Measurements from ENCODE around the gene MUC6. TPM values are rescaled to one million over a fixed set of nuclear protein-coding genes. Genes with fewer than 3 reads are reported as not detected.

Gene MUC6
- total RNA-seq, 2 experiments from 2014 or later, result not detected

DNA sequence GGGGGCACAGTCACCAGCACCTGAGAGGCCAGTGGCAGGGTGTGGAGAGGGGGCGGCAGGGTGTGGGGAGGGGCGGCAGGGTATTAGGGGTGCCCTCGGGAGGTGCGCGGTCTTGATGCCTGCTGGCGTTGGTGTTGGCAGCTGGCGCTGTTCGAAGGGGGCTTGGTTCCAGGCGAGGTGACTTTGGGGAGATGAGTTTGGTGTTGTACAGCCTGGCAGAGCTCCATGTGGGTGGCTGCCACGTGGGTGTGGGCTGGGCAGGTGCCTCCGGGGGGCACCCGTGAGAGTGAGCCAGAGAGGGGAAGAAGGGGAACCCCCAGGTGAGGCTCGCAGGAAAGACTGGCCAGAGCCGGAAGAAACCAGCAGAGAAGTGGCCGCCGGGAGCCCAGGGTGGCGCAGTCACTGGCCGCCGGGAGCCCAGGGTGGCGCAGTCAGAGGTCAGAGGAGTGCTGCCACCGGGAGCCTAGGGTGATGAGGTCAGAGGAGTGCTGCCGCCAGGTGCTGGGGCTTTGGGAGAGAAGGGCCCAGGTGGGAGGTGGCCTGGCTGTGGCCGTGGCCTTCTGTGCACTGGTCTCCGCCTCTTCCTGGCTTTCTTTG lies 44.7 kb downstream of the MUC6 start:
- no peaks in the 10 kb centered on the region for H3K27me3 Mint-ChIP-seq
- POLR2A ChIA-PET, result no interaction called here
- no peaks in the 10 kb centered on the region for H3K9me3 Mint-ChIP-seq (ENCODE audit: low read depth)
- H3K36me3 Mint-ChIP-seq (ENCODE audit: low read depth), result peaks cover 27% of the 10 kb centered on the region
- H3K4me1 Mint-ChIP-seq, result peaks cover 11% of the 10 kb centered on the region
- CTCF ChIA-PET, result no interaction called here
- ATAC-seq, result no peak
- no peak overlapping the region for H3K4me3 Mint-ChIP-seq
- no peak overlapping the region for H3K27ac Mint-ChIP-seq
- DNase-seq, result no peak
- intact Hi-C loops (cut with DNase I, micrococcal nuclease), result no loop called here

DNA sequence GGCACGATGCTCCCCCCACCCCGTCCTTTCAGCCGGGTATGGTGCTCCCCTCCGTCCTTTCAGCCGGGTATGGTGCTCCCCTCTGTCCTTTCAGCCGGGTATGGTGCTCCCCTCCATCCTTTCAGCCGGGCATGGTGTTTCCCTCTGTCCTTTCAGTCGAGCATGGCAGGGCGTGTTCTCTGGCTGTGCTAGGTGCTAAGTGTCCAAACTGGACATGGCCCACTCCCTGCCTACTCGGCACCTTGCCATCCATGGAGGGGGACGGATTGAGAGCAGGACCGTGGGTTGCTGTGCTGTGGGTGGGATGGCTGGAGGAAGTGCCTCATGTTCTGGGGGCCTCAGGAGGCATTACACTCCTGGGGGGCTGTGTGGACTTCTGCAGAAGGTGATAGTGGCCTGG lies 45.5 kb downstream of the MUC6 start:
- no peak for DNase-seq
- no peaks in the 10 kb centered on the region for H3K9me3 Mint-ChIP-seq (ENCODE audit: low read depth)
- H3K36me3 Mint-ChIP-seq (ENCODE audit: low read depth), result peaks cover 25% of the 10 kb centered on the region
- intact Hi-C loops (cut with DNase I, micrococcal nuclease), result no loop called here
- no peaks in the 10 kb centered on the region for H3K27me3 Mint-ChIP-seq
- H3K4me1 Mint-ChIP-seq, result peaks cover 6% of the 10 kb centered on the region
- H3K4me3 Mint-ChIP-seq, result no peak overlapping the region
- ATAC-seq, result no peak
- H3K27ac Mint-ChIP-seq, result no peak overlapping the region
- CTCF ChIA-PET, result no interaction called here
- POLR2A ChIA-PET, result no interaction called here

DNA sequence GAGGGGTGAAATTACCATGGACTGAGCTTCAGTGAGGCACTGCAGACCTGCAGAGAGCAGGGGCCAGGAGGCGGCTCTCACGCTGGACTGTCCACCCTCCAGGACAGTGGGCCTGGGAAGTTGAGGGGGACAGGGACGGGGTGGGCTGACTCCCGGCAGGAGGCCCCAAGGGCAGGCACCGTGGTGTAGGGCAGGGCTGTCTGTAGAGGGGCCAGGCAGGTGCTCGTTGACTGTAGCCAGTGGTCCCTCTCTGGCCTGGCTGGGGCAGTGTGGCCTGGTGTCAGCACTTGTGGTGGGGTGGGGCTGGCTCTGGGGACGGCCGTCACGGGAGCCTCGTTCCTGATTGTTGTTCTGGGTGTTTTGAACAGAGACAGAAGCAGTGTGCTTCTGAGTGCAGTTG lies 46.4 kb downstream of the MUC6 start:
- peaks cover 26% of the 10 kb centered on the region for H3K36me3 Mint-ChIP-seq (ENCODE audit: low read depth)
- intact Hi-C loops (cut with DNase I, micrococcal nuclease), result no loop called here
- DNase-seq, result no peak
- H3K27ac Mint-ChIP-seq, result no peak overlapping the region
- no peaks in the 10 kb centered on the region for H3K27me3 Mint-ChIP-seq
- CTCF ChIA-PET, result no interaction called here
- peaks cover 1% of the 10 kb centered on the region for H3K4me1 Mint-ChIP-seq
- no peaks in the 10 kb centered on the region for H3K9me3 Mint-ChIP-seq (ENCODE audit: low read depth)
- POLR2A ChIA-PET, result no interaction called here
- no peak overlapping the region for H3K4me3 Mint-ChIP-seq
- no peak for ATAC-seq

DNA sequence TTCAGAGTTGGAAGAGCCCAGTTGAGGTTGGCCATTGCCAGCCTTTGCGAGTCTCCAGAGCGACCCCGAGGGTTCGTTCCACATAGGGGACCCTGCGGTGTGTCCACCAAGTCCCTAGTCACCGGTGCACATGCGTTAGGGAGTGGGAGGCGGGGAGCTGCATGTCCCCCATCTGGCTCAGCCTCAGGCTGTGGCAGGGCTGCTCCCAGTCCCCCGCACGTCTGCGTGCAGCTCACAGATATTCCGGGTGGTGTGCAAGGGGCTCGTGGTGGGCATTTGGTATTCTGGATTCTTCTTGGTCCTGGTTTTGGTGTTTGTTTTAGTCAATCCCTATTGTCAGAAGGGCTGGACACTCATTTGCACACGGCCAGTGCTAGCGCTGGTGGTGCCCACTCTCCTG lies 48.8 kb downstream of the MUC6 start:
- Mint-ChIP-seq H3K9me3 (ENCODE audit: low read depth) (no peaks in the 10 kb centered on the region), H3K27me3 (no peaks in the 10 kb centered on the region), H3K4me1 (no peaks in the 10 kb centered on the region), H3K4me3 (no peak overlapping the region), H3K27ac (no peak overlapping the region), H3K36me3 (ENCODE audit: low read depth) (peaks cover 24% of the 10 kb centered on the region)
- no peak for DNase-seq
- ATAC-seq, result no peak
- CTCF ChIA-PET, result no interaction called here
- POLR2A ChIA-PET, result interaction anchor here (0.7 kb wide), 1 partner anchor 9 kb away, joined by 9 read pairs; no protein-coding TSS in a partner anchor
- intact Hi-C loops (cut with DNase I, micrococcal nuclease), result no loop called here

DNA sequence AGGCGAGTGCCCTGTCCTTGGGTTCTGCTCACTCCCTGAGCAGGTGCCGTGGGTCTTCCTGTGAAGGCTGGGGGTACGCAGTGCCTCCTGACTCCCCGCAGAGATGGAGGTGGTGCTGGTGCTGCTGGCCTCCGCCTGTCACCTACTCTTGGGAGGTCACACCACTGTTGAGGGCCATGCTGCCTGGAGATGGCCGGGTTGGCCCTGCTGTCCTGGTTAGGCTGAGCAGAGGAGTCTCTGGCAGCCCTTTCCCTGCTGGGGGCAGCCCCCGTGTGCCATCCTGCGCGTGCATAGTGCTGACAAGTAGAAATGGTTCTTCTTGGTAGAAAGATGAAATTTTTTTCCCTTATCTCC lies 49.6 kb downstream of the MUC6 start:
- no peak for ATAC-seq
- Mint-ChIP-seq H3K27me3 (no peaks in the 10 kb centered on the region), H3K4me3 (no peak overlapping the region), H3K36me3 (ENCODE audit: low read depth) (peaks cover 21% of the 10 kb centered on the region), H3K27ac (no peak overlapping the region), H3K4me1 (no peaks in the 10 kb centered on the region), H3K9me3 (ENCODE audit: low read depth) (no peaks in the 10 kb centered on the region)
- CTCF ChIA-PET, result no interaction called here
- intact Hi-C loops (cut with DNase I, micrococcal nuclease), result no loop called here
- no peak for DNase-seq
- POLR2A ChIA-PET, result no interaction called here

DNA sequence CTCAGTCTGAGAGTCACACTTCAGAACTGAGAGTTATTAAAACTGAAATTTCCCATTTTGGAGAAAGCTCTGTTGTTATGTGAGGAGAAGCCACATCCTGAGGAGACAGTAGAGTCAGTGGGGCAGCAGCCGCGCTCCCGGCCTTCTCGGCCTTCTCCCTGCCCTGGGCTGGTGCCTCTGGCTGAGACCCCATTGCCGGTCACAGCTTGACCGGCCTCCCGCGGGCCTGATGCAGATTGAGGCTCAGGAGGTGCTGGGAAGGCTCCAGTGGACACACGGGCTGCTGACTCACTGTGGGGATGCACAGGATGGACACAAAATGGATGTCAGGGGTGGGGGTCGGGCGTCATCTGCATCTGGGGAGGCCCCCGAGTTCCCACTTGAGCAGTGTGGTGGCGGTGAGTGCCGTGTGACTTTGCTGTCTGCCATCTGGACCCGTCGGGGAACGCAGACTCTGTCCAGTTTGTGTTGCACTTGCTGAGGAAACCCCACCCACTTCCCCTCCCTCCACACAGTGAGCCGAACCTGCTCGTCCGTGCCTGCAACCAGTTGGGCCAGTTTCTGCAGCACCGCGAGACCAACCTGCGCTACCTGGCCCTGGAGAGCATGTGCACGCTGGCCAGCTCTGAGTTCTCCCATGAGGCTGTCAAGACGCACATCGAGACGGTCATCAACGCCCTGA lies 50.1 kb downstream of the MUC6 start:
- ChIA-PET POLR2A (no interaction called here), CTCF (no interaction called here)
- no peak for DNase-seq
- Mint-ChIP-seq H3K27ac (no peak overlapping the region), H3K4me1 (no peaks in the 10 kb centered on the region), H3K27me3 (no peaks in the 10 kb centered on the region), H3K4me3 (no peak overlapping the region), H3K36me3 (ENCODE audit: low read depth) (peaks cover 21% of the 10 kb centered on the region), H3K9me3 (ENCODE audit: low read depth) (no peaks in the 10 kb centered on the region)
- no peak for ATAC-seq
- intact Hi-C loops (cut with DNase I, micrococcal nuclease), result no loop called here

DNA sequence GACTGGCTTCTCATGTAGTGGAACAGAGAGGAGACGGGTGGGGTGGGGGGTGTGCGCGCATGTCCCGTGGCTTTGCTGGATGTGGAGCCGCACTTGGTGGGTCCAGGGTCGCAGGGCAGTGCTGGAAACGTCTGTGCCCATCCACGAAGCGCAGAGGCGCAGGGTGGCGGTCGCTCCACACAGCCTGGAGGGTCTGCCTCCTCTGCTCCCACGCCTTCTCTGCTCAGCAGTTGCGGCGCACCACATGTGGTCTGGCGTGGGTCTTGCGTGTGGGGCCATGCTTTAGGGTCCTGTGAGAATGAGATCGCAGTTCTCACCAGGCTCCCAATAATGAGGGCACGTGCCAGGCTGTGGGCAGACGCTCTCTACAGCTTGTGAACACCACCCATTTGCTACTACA lies 50.7 kb downstream of the MUC6 start:
- H3K36me3 Mint-ChIP-seq (ENCODE audit: low read depth), result peaks cover 21% of the 10 kb centered on the region
- ATAC-seq (no peak), DNase-seq (no peak)
- ChIA-PET POLR2A (no interaction called here), CTCF (no interaction called here)
- no peaks in the 10 kb centered on the region for H3K4me1 Mint-ChIP-seq
- H3K4me3 Mint-ChIP-seq, result no peak overlapping the region
- H3K27ac Mint-ChIP-seq, result no peak overlapping the region
- no peaks in the 10 kb centered on the region for H3K9me3 Mint-ChIP-seq (ENCODE audit: low read depth)
- intact Hi-C loops (cut with DNase I, micrococcal nuclease), result no loop called here
- H3K27me3 Mint-ChIP-seq, result no peaks in the 10 kb centered on the region

DNA sequence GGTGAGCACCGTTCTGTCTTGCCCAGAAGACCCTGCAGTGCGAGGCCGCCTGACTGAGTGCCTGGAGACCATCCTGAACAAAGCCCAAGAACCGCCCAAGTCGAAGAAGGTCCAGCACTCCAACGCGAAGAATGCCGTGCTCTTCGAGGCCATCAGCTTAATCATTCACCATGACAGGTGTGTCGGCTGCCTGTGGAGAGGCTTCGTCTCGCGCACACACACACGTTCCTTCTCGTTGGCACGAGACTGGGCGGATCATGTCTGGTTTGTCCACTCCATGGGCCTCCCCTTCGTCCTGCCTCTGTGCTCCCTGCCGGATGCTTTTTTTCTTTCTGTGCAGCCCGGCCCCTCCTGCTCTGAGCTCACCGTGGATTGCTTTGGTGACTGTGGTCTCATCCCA lies 51.1 kb downstream of the MUC6 start:
- Mint-ChIP-seq H3K4me1 (no peaks in the 10 kb centered on the region), H3K27ac (no peak overlapping the region), H3K27me3 (no peaks in the 10 kb centered on the region), H3K36me3 (ENCODE audit: low read depth) (peaks cover 21% of the 10 kb centered on the region), H3K9me3 (ENCODE audit: low read depth) (no peaks in the 10 kb centered on the region), H3K4me3 (no peak overlapping the region)
- intact Hi-C loops (cut with DNase I, micrococcal nuclease), result no loop called here
- ChIA-PET POLR2A (no interaction called here), CTCF (no interaction called here)
- no peak for DNase-seq
- no peak for ATAC-seq

DNA sequence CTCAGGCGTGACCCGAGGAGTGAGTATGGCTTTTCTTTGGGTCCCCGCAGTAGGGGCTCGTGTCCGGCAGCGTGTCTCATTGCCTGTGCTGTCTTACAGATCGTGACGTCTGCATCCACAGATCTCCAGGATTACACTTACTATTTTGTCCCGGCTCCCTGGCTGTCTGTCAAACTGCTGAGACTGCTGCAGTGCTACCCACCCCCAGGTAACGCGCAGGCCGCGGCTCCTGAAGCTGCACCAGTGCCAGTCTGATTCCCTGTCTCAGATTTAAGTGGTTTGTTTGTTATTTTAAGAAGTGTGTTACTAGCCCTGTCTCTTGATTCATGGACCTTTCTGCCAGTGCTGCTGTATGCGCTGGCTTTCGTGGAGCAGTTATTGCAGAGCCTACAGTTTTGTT lies 52.0 kb downstream of the MUC6 start:
- peaks cover 21% of the 10 kb centered on the region for H3K36me3 Mint-ChIP-seq (ENCODE audit: low read depth)
- POLR2A ChIA-PET, result no interaction called here

DNA sequence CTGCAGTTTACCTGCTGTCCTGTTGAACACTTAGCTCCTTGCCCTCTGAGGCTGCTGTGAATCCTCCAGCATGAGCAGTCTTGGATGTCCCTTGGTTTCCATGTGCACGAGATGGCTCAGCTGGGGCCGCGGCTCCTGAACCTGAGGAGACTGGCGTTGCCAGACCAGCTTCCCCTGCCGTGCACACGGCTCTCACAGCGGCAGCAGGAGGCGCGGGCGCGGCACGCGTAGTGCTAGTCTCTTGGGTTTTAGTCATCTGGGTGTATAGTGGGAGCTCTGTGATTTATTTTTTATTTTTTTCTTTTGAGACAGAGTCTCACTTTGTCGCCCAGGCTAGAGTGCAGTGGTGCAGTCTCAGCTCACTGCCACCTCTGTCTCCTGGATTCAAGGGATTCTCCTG lies 54.8 kb downstream of the MUC6 start:
- H3K27me3 Mint-ChIP-seq, result no peaks in the 10 kb centered on the region
- no peak for ATAC-seq
- no peaks in the 10 kb centered on the region for H3K4me1 Mint-ChIP-seq
- CTCF ChIA-PET, result interaction anchor here (0.9 kb wide), 1 partner anchor 9 kb away, joined by 3 read pairs; no protein-coding TSS in a partner anchor
- intact Hi-C loops (cut with DNase I, micrococcal nuclease), result loop anchor here in 1 of 2 experiments (5.0 kb wide), 1 partner anchor 54 kb away; the partner anchor contains the start of gene AP2A2
- POLR2A ChIA-PET, result no interaction called here
- H3K27ac Mint-ChIP-seq, result no peak overlapping the region
- peaks cover 24% of the 10 kb centered on the region for H3K36me3 Mint-ChIP-seq (ENCODE audit: low read depth)
- DNase-seq, result no peak
- no peak overlapping the region for H3K4me3 Mint-ChIP-seq
- H3K9me3 Mint-ChIP-seq (ENCODE audit: low read depth), result no peaks in the 10 kb centered on the region

More for the DNA sequence above, 52.0 kb downstream of the MUC6 start:
- Mint-ChIP-seq H3K27ac (no peak overlapping the region), H3K4me3 (no peak overlapping the region), H3K27me3 (no peaks in the 10 kb centered on the region), H3K4me1 (no peaks in the 10 kb centered on the region), H3K9me3 (ENCODE audit: low read depth) (no peaks in the 10 kb centered on the region)
- CTCF ChIA-PET, result no interaction called here
- ATAC-seq, result no peak
- no peak for DNase-seq
- intact Hi-C loops (cut with DNase I, micrococcal nuclease), result loop anchor here in 1 of 2 experiments (5.0 kb wide), 1 partner anchor 57 kb away; the partner anchor contains the start of gene AP2A2

DNA sequence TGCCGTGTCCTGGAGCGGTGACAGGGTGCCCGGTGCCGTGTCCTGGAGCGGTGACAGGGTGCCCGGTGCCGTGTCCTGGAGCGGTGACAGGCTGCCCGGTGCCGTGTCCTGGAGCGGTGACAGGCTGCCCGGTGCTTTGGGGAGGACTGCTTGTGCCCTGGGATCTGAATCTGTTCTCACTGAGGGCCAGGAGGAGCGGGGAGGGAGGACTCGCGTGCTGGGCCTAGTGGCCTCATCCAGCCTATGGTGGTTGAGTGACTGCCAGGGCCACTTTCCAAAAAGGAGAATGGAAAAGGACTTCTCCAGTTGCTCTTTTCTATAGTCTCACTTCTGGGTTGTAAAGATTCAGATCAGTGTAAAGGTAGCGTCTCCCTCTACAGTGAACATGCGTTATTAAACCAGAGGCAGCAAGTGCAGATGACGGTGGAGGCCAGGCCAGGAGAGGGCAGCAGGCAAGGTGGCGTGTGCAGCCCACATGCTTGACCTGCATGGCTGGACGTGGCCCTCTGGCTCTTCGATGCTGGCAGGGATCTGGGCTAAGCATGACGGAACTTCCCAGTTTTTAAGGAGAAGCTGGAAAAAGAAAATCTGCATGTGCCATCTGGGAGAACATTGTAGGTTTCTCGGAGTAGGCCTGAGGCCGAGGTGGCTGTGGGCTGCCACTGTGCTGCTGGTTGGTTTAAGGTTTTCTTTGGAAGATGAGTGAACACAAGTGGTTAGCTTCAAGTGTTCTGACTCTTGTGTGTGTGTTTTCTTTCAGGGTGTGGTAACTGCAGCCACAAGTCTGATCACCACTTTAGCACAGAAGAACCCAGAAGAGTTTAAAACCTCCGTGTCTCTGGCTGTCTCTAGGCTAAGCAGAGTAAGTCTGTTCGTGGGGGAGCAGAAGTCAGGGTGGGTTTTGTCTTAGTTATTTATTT lies 55.8 kb downstream of the MUC6 start:
- POLR2A ChIA-PET, result no interaction called here
- H3K27me3 Mint-ChIP-seq, result no peaks in the 10 kb centered on the region
- H3K36me3 Mint-ChIP-seq (ENCODE audit: low read depth), result peaks cover 24% of the 10 kb centered on the region
- H3K27ac Mint-ChIP-seq, result peak overlapping the region; percentile 4
- CTCF ChIA-PET, result interaction anchor here (0.9 kb wide), 1 partner anchor 8 kb away, joined by 3 read pairs; no protein-coding TSS in a partner anchor
- no peak overlapping the region for H3K4me3 Mint-ChIP-seq
- intact Hi-C loops (cut with DNase I, micrococcal nuclease), result loop anchor here in 1 of 2 experiments (5.0 kb wide), 1 partner anchor 53 kb away; the partner anchor contains the start of gene AP2A2
- ATAC-seq (no peak), DNase-seq (no peak)
- H3K9me3 Mint-ChIP-seq (ENCODE audit: low read depth), result no peaks in the 10 kb centered on the region
- H3K4me1 Mint-ChIP-seq, result peaks cover 4% of the 10 kb centered on the region

DNA sequence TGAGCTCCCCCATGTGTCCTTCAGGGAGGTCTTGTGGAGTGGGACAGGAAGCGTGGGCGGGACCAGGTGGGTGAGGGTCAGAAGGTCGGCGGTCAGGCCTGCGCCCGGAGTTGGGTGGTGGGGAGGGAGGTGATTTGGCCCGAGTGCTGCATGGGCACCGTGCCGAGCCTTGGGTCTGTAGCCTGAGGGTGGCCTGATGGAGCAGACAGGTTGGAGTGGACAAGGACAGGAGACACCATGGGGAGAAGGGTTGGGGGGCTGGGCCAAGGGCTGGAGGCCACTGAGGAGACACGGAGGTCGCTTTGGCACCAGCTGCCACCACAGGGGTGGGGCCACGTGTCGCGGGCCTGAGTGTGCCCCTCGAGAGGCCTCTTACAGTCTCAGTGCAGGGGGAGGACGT lies 57.7 kb downstream of the MUC6 start:
- Mint-ChIP-seq H3K4me3 (no peak overlapping the region), H3K36me3 (ENCODE audit: low read depth) (peaks cover 16% of the 10 kb centered on the region), H3K27ac (peak overlapping the region; percentile 16), H3K4me1 (peaks cover 6% of the 10 kb centered on the region), H3K9me3 (ENCODE audit: low read depth) (no peaks in the 10 kb centered on the region), H3K27me3 (no peaks in the 10 kb centered on the region)
- ChIA-PET CTCF (no interaction called here), POLR2A (no interaction called here)
- DNase-seq (no peak), ATAC-seq (no peak)
- intact Hi-C loops (cut with DNase I, micrococcal nuclease), result no loop called here
